Measurements from ENCODE around the gene DCUN1D5.

- TF ChIP-seq DMBX1 (CRISPR knock-in tag; IDR thresholded peaks at IDR 0.05; ENCODE audit: borderline replicate concordance) = no peak
- TF ChIP-seq ZNF609 (CRISPR knock-in tag; IDR thresholded peaks at IDR 0.05; ENCODE audit: borderline replicate concordance) = no peak
- no peak for TF ChIP-seq ATF6 (CRISPR knock-in tag; IDR thresholded peaks at IDR 0.05)
- TF ChIP-seq SMARCA4 (IDR thresholded peaks at IDR 0.05) = no peak
- TF ChIP-seq JUND (IDR thresholded peaks at IDR 0.05; ENCODE audit: borderline replicate concordance, low read depth, low read length) = no peak
- TF ChIP-seq JUND (tag; IDR thresholded peaks at IDR 0.05; ENCODE audit: borderline replicate concordance, low read depth, low read length) = no peak
- no peak for TF ChIP-seq POLR2A (conservative IDR thresholded peaks at IDR 0.05)
- no peak for TF ChIP-seq CTCF (IDR thresholded peaks at IDR 0.05 in 2 of 3, conservative IDR thresholded peaks at IDR 0.05 in 1 of 3; ENCODE audit: insufficient read depth in 2 of 3, low read depth in 1 of 3, low read length in 3 of 3)
Measured at GRCh38 chr11:103016031-103016430, 75.9 kb downstream of the DCUN1D5 start.
